ENCODE data around the gene ADIG.

The ADIG gene

DNA sequence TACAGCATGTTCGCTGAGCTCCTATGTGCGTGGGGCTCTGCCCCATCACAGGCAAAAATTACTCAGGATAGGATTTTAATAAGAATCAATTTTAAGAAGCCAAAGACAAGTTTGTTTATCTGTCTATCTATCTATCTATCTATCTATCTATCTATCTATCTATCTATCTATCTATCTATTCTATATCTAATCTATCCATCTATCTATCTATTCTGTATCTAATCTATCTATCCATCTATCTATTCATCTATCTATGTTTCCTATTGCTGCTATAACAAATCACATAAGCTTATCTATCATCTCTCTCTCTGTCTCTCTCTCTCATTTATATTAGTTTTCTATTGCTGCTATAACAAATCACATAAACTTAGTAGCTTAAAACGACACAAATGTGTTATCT, 22.3 kb downstream of the ADIG start:
- DNase-seq = no peak

DNA sequence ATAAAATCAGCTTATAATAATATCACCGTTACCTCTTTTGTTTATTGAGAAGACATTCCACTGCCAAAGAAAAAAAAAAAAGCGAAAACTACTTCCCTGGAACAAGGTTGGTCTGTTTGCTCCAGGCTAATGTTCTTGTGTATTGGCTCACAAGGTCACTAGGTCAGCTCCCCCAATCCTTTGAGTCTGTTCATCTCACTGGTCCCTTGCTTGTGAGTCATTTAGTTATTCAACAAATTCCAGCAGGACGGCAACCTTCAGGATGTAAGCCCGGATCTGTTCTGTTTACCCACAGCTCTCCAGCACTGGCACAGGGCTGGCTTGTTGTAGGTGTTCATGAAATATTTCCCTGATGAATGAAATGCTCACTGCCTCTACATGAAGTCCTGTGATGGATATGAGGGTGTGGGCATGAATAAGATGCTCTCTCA, 23.9 kb downstream of the ADIG start:
- DNase-seq = no peak

DNA sequence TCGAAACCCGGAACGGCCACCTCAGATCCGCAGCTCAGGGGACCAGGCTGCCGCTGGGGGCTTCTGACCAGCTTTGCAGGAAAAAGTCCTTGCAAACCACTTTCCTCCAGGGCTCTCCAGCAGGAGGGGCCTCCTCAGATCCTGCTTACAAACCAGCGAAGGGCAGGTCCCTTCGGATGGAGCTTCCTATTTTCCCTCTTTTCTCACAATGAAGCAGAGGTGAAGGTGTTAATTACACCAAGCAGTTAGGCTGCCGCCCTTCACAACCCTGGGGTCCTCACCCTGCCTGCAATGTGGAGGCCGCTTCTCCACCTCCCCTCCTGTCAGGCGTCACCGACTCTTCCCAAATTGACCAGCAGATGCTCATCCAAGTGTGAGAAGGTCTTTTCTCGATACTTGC, 26.4 kb downstream of the ADIG start:
- DNase-seq = no peak

DNA sequence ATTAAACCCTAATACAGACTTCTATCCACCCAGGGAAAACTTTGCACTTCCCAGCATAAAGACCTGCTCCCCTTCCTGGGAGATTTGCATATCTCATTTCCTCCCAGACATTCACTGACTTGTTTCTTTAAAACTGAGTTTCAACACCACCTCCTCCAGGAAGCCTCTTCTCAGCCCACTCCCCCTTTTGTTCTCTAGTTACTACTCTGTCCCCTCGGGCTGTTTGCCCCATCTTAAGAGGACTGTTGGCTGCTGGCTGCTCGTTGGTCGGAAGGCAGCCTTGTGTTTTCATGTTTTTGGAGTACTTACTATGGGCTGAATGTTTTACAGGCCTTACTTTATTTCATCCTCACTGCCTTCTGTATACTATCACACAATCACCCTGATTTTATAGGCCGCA, 27.2 kb downstream of the ADIG start:
- no peak for DNase-seq

DNA sequence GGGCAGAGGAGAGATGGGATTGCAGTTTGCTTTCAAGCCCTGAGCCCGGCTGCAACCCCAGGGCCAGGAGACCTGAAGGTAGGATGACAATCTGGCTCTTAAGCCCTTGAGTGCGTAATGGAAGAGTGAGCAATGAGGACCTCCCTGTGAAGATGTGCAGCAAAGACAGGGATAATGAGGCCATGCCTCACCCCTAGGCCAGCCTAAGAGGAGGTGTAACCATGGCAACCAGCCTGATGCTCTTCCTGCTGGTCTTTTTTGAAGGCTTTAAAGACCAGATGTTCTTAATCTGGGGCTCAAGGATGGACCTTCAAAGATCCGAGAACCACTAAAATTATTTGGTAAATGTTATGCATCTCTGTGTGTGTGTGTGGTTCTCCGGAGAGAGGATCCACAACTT, 28.8 kb downstream of the ADIG start:
- no peak for DNase-seq

DNA sequence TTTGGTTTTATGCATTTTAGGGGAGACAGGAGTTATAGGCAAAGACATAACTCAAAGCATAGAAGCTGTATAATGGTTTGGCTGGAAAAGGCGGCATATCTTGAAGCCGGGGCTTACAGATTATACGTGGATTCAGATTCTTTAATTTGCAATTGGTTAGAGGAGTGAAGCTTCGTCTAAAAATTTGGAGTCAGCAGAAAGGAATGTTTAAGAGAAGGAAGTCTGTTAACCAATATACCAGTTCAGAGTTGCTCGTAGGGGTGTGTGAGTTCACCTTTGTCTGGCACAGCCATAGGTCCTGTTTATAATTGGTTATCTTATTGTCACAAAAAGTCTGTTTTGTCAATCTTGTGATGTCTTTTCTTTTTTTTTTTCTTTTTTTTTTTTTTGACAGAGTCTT, 29.5 kb downstream of the ADIG start:
- no peak for DNase-seq

DNA sequence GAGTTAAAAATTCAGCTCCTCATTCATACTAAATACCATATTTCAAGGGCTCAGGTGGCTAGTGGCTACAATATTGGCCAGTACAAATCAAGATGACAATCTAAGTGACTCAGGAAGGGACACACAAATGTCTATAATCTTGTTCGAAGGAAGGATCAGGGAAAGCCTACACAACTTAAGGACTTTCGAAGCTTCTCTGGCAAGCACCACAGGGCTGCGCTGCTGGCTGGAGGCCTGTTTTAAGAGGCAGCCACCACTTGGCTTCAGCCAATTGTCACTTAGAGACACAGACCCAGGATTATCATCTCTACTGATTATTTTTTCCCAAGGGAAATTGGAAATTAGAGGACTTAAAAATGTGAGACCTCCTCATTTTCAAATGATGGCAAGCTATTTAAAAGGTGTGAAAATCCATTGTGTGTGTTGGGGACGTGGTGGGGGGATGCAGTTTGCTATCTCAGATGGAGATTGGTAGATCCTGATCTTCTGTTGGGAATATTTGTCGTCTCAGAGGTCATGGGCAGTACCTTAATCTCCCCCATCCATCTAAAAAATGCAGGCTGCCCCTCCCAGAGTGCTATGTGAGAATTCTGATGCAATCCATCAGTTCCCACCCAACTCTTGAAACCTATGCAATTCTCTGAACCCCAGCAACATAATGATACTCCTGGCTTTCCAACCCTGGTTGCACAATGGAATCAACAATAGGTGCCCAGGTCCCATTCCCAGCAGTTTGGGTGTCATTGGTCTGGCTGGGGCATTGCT, 31.9 kb downstream of the ADIG start:
- no peak for DNase-seq

DNA sequence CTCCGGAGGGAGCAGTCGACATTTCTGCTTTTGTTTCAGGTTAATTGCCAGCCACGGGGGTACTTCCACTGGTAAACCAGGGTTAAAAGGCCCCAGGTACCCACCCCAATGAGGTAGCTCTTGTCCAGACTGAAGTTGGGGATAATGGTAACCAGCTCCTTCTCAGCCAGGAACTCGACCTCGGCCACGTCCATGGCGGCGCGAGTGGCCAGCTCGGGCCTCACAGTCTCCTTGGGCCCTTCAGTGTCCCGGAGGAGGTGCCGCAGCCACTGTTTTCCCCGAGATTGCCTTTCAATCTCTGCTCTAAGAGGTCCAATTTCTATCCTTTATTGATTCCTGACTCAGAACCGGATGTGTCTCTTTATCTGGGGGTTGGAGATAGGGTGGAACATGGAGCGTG, 34.3 kb downstream of the ADIG start:
- no peak for DNase-seq

DNA sequence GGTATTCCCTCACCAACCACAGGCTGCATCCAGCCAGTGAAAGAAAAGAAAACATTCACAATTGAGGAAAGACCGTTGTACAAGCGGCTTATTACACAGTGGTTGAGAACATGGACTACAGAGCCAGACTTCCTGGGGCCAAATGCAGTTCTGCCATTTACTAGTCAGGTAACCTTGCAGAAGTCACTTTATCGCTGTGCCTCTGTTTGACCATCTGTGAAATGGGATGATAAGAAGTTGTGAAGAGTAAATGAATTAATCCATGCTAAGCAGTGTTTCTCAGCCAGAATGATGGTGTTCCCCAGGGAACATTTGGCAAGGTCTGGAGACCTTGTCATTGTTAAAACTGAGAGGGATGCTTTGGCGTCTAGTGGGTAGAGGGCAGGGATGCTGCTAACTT, 35.5 kb downstream of the ADIG start:
- DNase-seq = no peak

DNA sequence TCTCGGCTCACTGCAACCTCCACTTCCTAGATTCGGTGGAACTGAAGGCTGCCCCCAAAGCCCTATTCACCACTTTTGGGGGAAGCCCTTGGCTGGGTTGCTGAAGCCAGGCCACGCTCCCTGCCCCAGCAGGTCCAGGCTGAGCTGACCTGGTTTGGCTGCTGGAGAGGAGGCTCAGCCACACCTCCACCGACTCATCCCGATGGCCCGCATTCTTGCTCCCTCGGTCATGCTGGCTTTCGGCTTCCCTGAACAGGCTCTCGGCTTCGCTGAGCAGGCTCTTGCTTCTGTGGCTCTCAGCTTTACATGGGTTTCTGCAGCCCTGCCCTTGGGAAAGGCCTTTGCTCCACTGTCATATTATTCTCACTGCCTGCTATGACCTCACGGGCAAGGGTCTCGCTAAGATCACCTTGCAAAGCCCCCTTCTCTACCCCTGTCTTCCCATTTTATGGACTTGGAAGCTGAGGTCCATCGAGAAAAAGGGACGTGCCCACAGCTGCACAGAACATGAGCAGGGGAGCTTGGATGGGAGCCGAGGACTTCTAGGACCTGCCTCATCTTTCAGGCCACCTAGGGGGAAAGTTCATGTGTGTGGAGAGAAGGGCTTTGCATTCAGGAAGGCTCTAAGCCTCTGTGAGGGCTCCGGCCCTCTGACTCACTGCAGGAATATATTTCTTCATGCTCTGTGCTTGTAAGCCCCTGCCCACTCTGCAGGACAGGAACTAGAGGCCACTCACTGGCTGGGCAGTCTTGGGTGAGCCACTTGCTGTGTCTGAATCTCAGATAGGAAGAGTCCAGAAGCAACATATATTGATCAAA, 36.2 kb downstream of the ADIG start:
- no peak for DNase-seq

DNA sequence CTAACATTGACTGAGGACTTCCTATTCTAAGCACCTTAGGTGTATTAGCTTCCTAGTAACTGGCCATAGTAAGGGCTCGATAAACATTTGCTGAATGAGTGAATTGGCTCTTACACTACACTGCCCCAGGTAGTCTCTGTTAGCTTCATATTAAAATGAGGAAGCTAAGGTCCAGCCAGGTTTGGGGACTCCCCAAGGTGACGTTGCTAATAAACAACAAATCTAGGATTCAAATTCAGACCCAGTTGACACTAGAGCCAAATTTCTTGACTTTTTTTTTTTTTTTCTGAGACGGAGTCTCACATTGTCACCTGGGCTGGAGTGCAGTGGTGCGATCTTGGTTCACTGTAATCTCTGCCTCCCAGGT, 36.8 kb downstream of the ADIG start:
- no peak for DNase-seq

DNA sequence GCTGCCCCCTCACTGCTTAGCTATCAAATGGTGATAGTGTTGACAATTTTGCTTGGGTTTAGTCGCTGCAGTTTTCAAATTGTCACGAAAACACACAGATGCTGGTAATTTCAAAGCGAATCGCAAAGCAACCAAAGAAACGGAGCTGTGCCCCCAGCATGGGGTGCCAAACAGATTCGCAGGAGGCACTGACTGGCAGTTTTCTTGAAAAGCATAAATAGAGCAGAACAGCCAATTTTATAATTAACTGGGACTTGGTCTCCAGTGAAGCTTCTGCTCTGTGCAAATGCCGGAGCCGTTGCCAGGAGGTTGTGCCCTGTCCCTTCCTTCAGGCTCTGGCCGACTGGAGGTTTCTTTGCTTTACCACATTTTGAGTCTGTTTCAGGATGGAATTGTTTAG, 39.4 kb downstream of the ADIG start:
- no peak for DNase-seq

DNA sequence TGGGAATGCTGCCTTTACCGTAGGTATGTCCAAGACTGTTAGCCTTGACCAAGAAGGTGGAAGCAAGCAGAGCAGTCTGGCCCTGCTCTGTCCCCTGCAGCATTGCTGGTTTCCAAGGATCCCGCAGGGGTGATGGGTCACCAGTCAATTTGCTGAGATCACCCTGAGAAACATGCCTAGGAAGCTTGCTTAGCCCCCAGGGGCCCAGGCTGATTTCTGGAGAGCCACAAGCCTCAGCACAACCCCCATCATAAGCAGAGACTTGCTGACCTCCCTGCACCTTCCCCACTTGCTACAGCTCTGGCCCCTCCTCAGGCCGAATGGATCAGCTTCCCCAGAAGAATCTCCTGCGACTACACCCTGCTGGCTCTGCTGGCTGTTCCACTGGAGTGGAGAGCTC, 42.1 kb downstream of the ADIG start:
- no peak for DNase-seq

DNA sequence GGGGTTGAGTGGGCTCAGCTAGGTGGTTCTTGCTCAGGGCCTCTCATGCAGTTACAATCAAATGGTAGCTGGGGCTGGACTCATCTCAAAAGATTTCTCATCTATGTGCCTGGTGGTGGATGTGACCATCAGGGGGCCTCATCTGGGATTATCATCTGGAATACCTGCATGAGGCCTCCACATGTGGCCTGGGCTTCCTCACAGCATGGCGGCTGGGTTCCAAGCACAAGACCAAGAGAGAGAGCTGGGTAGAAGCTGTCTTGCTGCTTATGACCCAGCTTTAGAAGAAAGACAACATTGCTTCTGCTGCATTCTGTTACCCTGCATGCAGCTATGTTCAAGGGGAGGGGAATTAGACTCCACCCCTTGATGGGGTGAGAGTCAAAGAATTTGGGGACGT, 43.1 kb downstream of the ADIG start:
- DNase-seq = no peak

DNA sequence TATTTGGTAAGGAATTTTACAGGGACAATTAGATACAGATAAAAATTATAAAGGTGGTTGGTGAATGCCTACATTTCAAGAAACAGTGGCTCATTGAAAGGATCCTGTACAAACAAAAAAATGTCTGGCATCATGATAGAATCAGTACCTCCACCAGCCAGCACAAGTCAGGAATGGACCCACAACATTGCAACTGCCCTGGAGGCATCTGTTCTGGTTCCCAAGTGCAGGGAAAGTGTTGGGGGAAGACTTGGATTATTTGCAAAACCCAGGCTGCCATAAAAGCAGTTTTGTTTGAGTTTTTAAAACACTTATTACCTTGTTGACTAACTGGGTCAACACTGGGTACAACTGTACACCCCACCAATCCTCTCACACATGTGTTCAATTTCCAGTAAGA, 44.9 kb downstream of the ADIG start:
- no peak for DNase-seq

DNA sequence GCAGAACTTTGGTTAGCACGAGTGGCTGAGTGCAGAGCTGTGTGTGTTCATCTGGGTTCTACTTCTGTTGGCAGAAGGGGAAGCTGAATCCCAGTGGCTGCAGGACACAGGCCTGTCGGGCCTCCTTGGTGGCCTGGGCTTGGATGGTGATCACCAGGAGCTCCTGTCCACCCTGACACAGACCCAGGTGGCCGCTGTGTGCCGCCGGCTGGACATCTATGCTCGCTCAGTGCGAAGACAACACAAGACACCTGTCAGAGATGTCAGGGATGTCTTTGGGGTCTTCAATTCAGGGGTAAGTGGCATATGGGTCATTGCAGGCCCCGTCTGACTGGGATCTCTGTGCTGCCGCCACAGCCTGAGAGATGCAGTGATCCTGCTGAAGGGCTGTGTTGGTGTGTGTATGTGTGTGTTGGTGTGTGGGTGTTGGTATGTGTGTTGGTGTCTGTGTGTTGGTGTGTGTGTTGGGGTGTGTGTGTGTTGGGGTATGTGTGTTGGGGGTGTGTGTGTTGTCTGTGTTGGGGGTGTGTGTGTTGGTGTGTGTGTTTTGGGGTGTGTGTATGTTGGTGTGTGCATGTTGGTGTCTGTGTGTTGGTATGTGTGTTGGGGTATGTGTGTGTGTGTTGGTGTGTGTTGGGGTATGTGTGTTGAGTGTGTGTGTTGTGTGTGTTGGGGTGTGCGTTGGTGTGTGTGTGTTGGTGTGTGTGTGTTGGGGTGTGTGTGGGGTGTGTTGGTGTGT, 46.1 kb downstream of the ADIG start:
- no peak for DNase-seq

DNA sequence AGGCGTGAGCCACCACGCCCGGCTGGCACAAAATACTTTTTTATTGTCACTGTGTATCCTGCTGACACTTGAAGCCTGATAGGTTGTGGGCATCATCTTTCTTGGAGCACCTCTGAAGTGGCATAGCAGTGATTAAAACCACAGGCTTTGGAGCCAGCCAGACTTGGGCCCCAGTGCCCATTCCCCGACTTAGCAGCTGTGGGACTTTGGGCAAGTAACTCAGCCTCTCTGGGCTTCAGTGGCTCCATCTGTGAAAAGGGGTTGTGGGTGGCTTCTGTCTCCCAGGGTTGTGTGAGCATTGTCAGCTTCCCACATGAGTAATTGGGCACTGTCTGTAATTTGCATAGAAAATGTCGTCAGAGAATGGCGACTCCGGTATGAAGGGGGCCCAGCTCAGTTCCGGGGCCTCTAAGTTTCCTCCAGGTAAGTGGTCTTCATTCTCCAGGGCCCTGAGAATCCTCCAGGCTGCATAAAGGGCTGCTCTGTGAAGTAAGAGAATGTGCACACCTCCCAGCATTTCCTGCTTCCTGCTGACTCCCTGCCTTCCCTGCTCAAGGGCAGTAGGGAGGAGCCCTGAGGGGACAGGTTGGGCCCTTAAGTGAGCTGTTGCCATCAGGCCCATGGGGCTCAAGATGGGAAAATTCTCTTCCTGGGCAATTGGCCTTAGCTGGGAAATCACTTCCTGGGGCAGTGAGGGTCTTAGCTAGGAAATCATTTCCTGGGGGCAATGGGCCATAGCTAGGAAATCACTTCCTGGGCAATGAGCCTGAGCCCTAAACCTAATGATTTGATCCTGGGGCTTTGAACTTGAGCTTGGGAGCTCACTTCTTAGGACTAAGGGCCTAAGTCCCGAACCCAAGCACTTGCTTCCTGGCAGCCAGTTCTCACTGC, 47.8 kb downstream of the ADIG start:
- DNase-seq = no peak

DNA sequence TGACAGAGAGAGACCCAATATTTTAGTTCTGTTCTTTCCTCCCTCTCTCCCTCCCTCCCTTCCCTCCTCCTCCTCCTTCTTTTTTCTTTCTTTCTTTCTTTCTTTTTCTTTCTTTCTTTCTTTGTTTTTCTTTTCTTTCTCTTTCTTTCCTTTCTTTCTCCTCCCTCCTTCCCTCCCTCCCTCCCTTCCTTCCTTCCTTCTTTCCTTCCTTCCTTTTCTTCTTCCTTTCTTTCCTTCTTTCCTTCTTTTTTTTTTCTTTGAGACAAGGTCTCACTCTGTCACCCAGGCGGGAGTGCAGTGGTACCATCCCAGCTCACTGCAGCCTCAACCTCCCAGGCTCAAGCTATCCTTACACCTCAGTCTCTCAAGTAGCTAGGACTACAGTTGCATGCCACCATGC, 49.0 kb downstream of the ADIG start:
- DNase-seq = no peak

DNA sequence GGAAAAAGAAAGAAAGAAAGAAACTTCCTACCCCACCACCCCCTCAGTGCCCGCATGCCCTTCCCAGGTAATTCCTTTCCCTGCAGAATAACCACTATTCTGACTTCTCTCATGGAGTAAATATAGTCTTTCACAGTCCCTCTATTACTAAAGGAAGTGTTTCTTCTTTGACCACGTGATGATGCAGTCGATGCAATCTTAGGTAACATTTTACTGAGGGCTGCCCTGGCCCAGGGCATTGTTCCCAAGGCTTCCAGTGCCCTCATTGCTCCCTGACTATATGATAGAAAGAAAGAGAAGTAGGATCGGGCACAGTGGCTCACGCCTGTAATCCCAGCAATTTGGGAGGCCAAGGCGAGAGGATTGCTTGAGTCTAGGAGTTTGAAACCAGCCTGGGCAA, 49.7 kb downstream of the ADIG start:
- DNase-seq = no peak

DNA sequence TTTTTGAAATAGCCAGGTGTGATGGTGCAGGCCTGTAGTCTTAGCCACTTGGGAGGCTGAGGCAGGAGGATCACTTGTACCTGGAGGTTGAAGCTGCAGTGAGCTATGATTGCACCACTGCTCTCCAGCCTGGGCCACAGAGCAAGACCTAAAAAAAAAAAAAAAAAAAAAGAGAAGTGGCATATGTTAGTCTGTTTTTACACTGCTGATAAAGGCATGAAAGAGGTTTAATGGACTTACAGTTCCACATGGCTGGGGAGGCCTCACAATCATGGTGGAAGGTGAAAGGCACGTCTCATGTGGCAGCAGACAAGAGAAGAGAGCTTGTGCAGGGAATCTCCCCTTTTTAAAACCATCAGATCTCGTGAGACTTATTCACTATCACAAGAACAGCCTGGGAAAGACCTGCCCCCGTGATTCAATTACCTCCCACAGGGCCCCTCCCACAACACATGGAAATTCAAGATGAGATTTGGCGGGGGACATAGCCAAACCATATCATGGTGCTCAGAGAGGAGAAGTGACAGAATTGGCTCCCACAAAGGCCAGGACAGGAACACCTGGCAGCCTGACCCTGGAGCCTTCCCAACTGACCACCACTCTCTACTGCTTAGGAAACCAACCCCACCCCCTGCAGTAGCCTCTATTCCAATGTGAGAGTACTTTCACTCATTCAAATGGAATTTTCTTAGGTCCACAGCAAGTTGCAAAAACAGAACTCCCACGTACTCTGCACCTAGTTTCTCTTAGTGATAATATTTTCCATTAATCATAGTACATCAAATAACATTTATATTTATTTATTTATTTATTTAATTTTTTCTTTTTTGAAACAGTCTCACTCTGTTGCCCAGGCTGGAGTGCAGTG, 50.4 kb downstream of the ADIG start:
- no peak for DNase-seq

DNA sequence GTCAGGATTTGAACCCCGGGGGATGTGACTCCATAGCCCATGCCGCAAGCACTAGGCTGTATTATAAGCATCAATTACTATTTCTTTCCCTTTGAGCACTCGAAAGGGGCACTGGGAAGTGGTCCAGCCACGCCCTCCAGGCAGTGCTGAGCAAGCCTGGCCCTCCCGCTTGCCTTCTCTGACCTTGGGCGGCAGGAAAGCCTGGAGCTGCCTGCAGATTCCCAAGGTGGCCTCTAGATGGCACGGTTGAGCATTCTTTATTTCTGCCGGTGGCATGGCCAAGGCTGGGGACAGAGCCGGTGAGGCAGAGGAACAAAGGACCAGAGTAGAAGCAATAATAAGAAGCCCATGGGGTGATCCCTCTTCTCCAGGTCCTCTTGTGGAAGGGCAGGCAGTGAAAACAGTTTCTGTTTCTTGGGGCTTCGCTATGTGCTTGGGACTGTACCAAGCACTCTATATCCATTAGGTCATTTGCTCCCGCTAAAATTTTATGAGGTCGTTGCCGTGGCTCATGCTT, 52.6 kb downstream of the ADIG start:
- peak; percentile 27 for DNase-seq
